ENCODE measurements around the gene PTCD1.

PTCD1 gene

DNA sequence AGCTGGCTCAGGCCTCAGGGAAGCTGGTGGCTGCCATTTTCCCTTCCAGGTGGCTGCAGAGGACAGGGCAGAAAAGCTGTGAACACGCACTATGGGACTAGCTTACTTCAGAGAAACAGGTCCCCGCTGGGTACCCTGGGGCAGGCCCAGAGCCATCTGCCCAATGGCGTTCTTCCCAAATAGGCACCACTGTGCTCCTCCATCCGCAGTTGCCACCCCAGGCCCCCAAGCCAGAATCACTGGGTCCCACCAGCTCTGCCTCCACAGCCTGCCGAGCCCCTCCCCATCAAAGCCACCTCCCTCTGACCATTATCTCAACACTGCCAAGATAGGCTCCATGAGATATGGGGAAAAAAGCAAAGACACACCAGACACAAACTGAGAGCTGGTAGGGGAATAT is 18.4 kb downstream of the PTCD1 start:
- H3K9me2 ChIP-seq (replicated peaks; ENCODE audit: insufficient read depth, low read length): no peaks in the 10 kb centered on the region
- H3K27ac ChIP-seq (ENCODE audit: low read length): no peak overlapping the region
- H2AFZ ChIP-seq (ENCODE audit: low read length): no peak overlapping the region
- peaks cover 10% of the 10 kb centered on the region for H3K79me2 ChIP-seq (ENCODE audit: low read length)
- TF ChIP-seq EZH2phosphoT487 (IDR thresholded peaks at IDR 0.05; ENCODE audit: low read length) (no peak), EZH2 (optimal IDR thresholded peaks at IDR 0.05; ENCODE audit: low read depth, low read length) (no peak)
- TF ChIP-seq, protein P1, sequence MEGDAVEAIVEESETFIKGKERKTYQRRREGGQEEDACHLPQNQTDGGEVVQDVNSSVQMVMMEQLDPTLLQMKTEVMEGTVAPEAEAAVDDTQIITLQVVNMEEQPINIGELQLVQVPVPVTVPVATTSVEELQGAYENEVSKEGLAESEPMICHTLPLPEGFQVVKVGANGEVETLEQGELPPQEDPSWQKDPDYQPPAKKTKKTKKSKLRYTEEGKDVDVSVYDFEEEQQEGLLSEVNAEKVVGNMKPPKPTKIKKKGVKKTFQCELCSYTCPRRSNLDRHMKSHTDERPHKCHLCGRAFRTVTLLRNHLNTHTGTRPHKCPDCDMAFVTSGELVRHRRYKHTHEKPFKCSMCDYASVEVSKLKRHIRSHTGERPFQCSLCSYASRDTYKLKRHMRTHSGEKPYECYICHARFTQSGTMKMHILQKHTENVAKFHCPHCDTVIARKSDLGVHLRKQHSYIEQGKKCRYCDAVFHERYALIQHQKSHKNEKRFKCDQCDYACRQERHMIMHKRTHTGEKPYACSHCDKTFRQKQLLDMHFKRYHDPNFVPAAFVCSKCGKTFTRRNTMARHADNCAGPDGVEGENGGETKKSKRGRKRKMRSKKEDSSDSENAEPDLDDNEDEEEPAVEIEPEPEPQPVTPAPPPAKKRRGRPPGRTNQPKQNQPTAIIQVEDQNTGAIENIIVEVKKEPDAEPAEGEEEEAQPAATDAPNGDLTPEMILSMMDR (IDR thresholded peaks at IDR 0.05; ENCODE audit: low read length): no peak
- H3K9me3 ChIP-seq (replicated peaks; ENCODE audit: insufficient read depth, low read length): no peaks in the 10 kb centered on the region
- no peaks in the 10 kb centered on the region for H4K20me1 ChIP-seq (ENCODE audit: insufficient read depth, low read length)
- H3K27me3 ChIP-seq (replicated peaks; ENCODE audit: insufficient read depth, low read length): no peaks in the 10 kb centered on the region
- no peak overlapping the region for H3K4me2 ChIP-seq (ENCODE audit: low read depth, low read length)
- H3K4me3 ChIP-seq (ENCODE audit: low read length): no peak overlapping the region
- no peak for DNase-seq
- no peak overlapping the region for H3K9ac ChIP-seq (ENCODE audit: low read length)
- H3K4me1 ChIP-seq (ENCODE audit: low read length): no peaks in the 10 kb centered on the region
- peaks cover 3% of the 10 kb centered on the region for H3K36me3 ChIP-seq (replicated peaks; ENCODE audit: insufficient read depth, low read length)
- H3F3A ChIP-seq (ENCODE audit: insufficient read depth, low read length): no peaks in the 10 kb centered on the region

DNA sequence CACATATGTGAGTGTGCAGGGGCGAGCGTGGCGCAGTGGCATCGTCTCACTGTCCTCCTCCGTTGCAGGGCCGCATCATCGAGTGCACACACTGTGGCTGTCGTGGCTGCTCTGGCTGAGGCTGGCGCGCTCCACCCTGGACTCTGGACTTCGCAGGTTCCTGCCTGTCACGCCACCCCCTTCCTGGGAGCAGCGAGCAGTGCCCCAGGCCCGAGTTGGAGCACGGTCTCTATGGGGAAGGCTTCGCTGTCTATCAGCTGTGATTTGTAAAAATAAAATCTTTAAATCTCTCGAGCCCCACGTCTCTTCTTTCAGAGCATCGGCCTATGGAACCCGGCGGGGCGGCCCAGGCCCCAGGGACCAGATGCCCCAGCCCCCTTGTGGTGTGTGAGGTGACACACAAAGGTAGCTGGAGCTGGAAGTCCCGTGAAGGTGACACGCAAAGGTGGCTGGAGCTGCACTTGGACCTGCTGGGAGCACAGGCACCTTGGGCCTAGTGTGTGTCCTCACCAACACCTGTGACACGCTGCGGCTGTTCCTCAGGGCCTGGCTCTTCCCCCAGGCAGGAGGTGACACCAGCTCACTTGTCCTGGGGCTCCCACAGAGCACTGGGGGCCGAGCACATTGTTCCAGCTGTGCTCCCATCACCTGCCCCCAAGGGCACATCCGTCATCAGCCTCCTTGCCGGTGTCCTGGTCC is 19.1 kb downstream of the PTCD1 start:
- Histone ChIP-seq H3K27me3 (replicated peaks; ENCODE audit: insufficient read depth, low read length) (no peaks in the 10 kb centered on the region), H3K4me2 (ENCODE audit: low read depth, low read length) (no peak overlapping the region), H3F3A (ENCODE audit: insufficient read depth, low read length) (no peaks in the 10 kb centered on the region), H3K27ac (ENCODE audit: low read length) (no peak overlapping the region), H3K9me2 (replicated peaks; ENCODE audit: insufficient read depth, low read length) (no peaks in the 10 kb centered on the region), H3K79me2 (ENCODE audit: low read length) (peaks cover 14% of the 10 kb centered on the region), H3K36me3 (replicated peaks; ENCODE audit: insufficient read depth, low read length) (peaks cover 8% of the 10 kb centered on the region), H3K9me3 (replicated peaks; ENCODE audit: insufficient read depth, low read length) (no peaks in the 10 kb centered on the region), H3K4me3 (ENCODE audit: low read length) (no peak overlapping the region), H3K4me1 (ENCODE audit: low read length) (no peaks in the 10 kb centered on the region), H4K20me1 (ENCODE audit: insufficient read depth, low read length) (no peaks in the 10 kb centered on the region), H3K9ac (ENCODE audit: low read length) (no peak overlapping the region), H2AFZ (ENCODE audit: low read length) (no peak overlapping the region)
- DNase-seq: no peak
- TF ChIP-seq EZH2 (optimal IDR thresholded peaks at IDR 0.05; ENCODE audit: low read depth, low read length) (no peak), EZH2phosphoT487 (IDR thresholded peaks at IDR 0.05; ENCODE audit: low read length) (no peak)
- TF ChIP-seq, protein P1 (IDR thresholded peaks at IDR 0.05; ENCODE audit: low read length): no peak

DNA sequence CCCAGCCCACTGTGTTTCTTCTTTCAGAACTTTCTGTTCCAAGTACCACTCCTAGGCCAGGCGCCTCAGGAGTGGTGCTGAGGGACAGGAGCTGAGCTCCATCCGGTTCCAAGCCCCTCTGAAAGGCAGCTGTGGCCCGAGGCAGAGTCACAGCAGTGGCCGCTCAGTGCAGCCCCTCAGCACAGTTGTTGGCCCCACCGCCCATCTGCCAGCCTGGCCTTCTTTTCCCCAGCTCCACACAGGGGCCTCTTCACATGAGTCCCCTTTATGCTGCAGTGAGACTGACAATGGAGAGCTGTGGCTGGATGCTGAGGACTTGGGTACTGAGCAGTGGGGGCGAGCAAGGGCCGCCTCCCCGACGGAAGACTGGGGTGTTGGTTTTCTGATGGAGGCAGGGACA is 20.3 kb downstream of the PTCD1 start:
- no peaks in the 10 kb centered on the region for H3K4me1 ChIP-seq (ENCODE audit: low read length)
- no peak overlapping the region for H3K4me2 ChIP-seq (ENCODE audit: low read depth, low read length)
- TF ChIP-seq EZH2phosphoT487 (IDR thresholded peaks at IDR 0.05; ENCODE audit: low read length): no peak
- TF ChIP-seq, protein P1 (IDR thresholded peaks at IDR 0.05; ENCODE audit: low read length): no peak
- TF ChIP-seq EZH2 (optimal IDR thresholded peaks at IDR 0.05; ENCODE audit: low read depth, low read length): no peak
- no peaks in the 10 kb centered on the region for H3K9me2 ChIP-seq (replicated peaks; ENCODE audit: insufficient read depth, low read length)
- no peaks in the 10 kb centered on the region for H3K9me3 ChIP-seq (replicated peaks; ENCODE audit: insufficient read depth, low read length)
- H3K4me3 ChIP-seq (ENCODE audit: low read length): no peak overlapping the region
- DNase-seq: no peak
- H3K79me2 ChIP-seq (ENCODE audit: low read length): peaks cover 20% of the 10 kb centered on the region
- H3F3A ChIP-seq (ENCODE audit: insufficient read depth, low read length): no peaks in the 10 kb centered on the region
- H4K20me1 ChIP-seq (ENCODE audit: insufficient read depth, low read length): no peaks in the 10 kb centered on the region
- peaks cover 8% of the 10 kb centered on the region for H3K36me3 ChIP-seq (replicated peaks; ENCODE audit: insufficient read depth, low read length)
- H3K9ac ChIP-seq (ENCODE audit: low read length): no peak overlapping the region
- no peaks in the 10 kb centered on the region for H3K27me3 ChIP-seq (replicated peaks; ENCODE audit: insufficient read depth, low read length)
- no peak overlapping the region for H3K27ac ChIP-seq (ENCODE audit: low read length)
- no peak overlapping the region for H2AFZ ChIP-seq (ENCODE audit: low read length)
